NCI-H526 treated with DMSO at 0.1 percent for 48 hours (cell line): Measurements from ENCODE around the gene GZMA.
"Not testable (repeated sequence)": the region's sequence is repeated elsewhere in the genome, so short reads cannot be mapped to it uniquely, and the experiment has no call there.

Source experiments
- DNase-seq: peaks from one replicate; lab custom pipeline; 2025; lab: John Stamatoyannopoulos, UW

GZMA gene

GRCh38 chr5:55102348-55102747, at the start of gene GZMA:
Gene GZMA, plus strand, starts transcription at chr5:55102646. Its CDS starts 37 bp downstream, at chr5:55102683.
- no peak for DNase-seq

GRCh38 chr5:55055183-55055582, 47.3 kb upstream of the GZMA start:
- DNase-seq, result no peak

- DNase-seq, result no peak
Measured at GRCh38 chr5:55062039-55062779, 40.2 kb upstream of the GZMA start.

GRCh38 chr5:55063220-55063863, 39.1 kb upstream of the GZMA start:
- DNase-seq, result no peak

GRCh38 chr5:55063899-55064298, 38.5 kb upstream of the GZMA start:
- DNase-seq, result no peak

- DNase-seq, result no peak
Measured at GRCh38 chr5:55064523-55064922, 37.9 kb upstream of the GZMA start.

- no peak for DNase-seq
Measured at GRCh38 chr5:55066277-55066676, 36.2 kb upstream of the GZMA start.

- no peak for DNase-seq
Measured at GRCh38 chr5:55070968-55071367, 31.5 kb upstream of the GZMA start.

GRCh38 chr5:55071413-55071812, 31.0 kb upstream of the GZMA start:
- no peak for DNase-seq

GRCh38 chr5:55072666-55073065, 29.8 kb upstream of the GZMA start:
- DNase-seq, result no peak

- DNase-seq, result no peak
Measured at GRCh38 chr5:55073211-55073610, 29.2 kb upstream of the GZMA start.

- DNase-seq, result no peak
Measured at GRCh38 chr5:55081541-55081940, 20.9 kb upstream of the GZMA start.

- not testable (repeated sequence) for DNase-seq
Measured at GRCh38 chr5:55089301-55089700, 13.1 kb upstream of the GZMA start.

- not testable (repeated sequence) for DNase-seq
Measured at GRCh38 chr5:55091011-55091410, 11.4 kb upstream of the GZMA start.

- no peak for DNase-seq
Measured at GRCh38 chr5:55096182-55096581, 6.3 kb upstream of the GZMA start.

GRCh38 chr5:55096861-55097260, 5.6 kb upstream of the GZMA start:
- no peak for DNase-seq

GRCh38 chr5:55101148-55101547, 1.3 kb upstream of the GZMA start:
- not testable (repeated sequence) for DNase-seq

GRCh38 chr5:55101556-55102276, 730 bp upstream of the GZMA start:
- DNase-seq, result no peak

GRCh38 chr5:55104036-55104772, 1.8 kb downstream of the GZMA start:
- no peak for DNase-seq

GRCh38 chr5:55104946-55105701, 2.7 kb downstream of the GZMA start:
- DNase-seq, result no peak

- DNase-seq, result not testable (repeated sequence)
Measured at GRCh38 chr5:55105976-55106375, 3.5 kb downstream of the GZMA start.

GRCh38 chr5:55108661-55109060, 6.2 kb downstream of the GZMA start:
- DNase-seq, result no peak
